Activated T-cell treated with anti-CD3 and anti-CD28 coated beads for 4 hours (primary cell): ENCODE data around the gene MTHFD1L.
"Not testable (repeated sequence)": the region's sequence is repeated elsewhere in the genome, so short reads cannot be mapped to it uniquely, and the experiment has no call there.

ENCODE experiments used
- DNase-seq: peaks from one replicate; pipeline ENCODE4 v3.0.0-alpha.2; 2020

The MTHFD1L gene

DNA sequence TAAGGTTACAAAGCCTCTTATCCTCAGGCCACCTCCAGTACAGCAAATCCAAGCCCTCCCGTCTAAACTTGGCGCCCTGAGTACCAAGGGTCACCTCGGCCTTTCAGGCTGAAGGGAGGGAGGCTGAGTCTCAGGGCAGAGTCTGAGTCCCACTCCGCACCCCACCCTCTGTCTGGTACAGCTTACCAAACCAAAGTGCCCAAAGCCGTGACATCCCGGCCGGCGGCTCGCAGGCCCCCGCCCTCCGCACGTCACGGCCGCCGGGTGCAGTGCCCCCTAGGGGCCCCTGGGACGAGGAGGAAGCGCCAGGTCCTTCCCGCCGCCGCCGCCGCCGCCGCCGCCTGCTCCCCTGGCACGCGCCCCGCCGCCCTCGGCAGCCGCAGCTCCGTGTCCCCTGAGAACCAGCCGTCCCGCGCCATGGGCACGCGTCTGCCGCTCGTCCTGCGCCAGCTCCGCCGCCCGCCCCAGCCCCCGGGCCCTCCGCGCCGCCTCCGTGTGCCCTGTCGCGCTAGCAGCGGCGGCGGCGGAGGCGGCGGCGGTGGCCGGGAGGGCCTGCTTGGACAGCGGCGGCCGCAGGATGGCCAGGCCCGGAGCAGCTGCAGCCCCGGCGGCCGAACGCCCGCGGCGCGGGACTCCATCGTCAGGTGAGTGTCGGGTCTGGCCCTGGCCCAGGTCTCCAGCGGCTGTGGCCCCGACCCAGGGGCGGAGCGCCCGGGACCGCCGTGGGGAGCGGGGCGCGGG, at the start of gene MTHFD1L:
Gene MTHFD1L (plus strand): TSS at position 297 of the 741 bp plus-strand sequence. CDS start 121 bp downstream, at position 418.
- peak; percentile 65 for DNase-seq

DNA sequence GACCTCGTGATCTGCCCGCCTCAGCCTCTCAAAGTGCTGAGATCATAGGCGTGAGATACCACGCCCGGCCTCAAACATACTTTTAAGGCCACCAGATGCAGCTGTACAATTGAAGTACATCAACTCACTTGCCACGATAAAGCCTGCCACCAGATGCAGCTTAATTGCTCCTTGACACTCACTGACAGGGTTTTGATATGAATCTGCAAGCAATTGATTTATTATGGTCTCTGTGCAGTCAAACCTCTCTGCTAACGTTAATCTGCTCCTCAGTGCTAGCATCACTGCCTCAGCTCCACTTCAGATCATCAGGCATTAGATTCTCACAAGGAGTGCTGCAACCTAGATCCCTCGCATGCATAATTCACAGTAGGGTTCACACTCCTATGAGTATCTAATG, 48.9 kb upstream of the MTHFD1L start:
- DNase-seq = not testable (repeated sequence)

DNA sequence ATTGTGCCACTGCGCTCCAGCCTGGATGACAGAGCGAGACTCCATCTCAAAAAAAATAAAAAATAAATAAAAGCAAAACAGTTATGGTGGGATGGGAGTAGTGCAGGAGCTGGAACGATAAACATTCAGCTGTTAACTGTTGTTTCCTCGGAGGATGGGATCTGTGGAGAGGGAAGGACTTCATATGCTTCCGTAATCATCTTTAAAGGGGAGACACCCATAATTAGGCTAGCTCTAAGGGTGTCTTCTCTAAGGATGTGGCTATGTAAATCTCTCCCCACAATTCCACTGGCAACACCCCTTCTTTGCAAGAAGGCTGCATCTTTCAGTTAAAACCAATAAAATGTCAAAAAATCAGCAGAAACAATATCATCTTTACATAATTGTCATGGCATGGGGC, 42.6 kb upstream of the MTHFD1L start:
- DNase-seq = no peak

DNA sequence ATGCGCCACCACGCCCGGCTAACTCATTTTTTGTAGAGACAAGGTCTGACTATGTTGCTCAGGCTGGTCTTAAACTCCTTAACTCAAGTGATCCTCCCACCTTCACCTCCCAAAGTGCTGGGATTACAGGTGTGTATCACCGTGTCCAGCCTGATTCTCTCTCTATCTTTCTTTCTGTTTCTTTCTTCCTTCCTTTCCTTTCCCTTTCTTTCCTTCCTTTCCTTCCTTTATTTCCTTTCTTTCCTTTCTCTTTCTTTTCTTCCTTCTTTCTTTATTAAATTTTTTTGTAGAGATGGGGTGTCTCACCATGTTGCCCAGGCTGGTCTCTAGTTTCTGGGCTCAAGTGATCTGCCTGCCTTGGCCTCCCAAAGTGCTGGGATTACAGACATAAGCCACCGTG, 38.7 kb upstream of the MTHFD1L start:
- no peak for DNase-seq

DNA sequence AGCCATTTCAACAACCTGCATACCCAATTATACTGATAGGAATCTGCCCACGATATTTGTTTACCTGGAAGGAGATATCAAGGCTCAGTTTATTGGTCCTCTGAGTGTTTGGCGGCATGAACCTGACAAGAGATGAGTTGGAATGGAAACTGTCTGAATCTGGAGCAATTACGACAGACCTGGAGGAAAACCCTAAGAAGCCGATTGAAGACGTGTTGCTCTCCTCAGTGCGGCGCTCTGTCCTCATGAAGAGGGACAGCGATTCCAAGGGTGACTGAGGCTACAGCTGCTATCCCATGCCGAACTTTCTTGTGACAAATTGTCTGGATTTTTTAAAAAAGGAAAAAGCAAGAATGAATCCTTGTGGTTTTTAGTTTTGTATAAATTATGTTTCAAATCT, 37.4 kb upstream of the MTHFD1L start:
- DNase-seq = not testable (repeated sequence)

DNA sequence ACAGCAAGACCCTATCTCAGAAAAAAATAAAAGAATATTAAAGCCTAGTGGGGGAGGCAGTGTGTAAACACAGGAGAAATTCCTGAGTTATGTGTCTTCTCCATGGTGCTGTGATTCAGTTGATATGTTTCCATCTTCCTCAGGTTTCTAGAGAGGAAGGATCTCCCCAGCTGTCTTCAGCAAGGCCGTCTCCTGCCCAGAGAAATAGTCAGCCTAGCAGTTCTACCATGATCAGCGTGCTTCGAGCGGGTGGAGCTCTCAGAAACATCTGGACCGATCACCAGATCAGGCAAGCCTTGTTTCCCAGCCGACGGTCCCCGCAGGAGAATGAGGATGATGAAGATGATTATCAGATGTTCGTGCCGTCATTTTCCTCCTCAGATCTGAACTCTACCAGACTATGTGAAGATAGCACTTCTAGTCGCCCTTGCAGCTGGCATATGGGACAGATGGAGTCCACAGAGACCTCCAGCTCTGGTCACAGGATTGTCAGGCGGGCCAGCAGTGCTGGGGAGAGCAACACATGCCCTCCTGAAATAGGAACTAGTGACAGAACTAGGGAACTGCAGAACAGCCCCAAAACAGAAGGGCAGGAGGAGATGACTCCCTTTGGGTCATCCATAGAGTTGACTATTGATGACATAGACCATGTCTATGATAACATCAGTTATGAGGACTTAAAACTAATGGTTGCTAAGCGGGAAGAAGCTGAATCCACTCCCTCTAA, 34.9 kb upstream of the MTHFD1L start:
- no peak for DNase-seq

DNA sequence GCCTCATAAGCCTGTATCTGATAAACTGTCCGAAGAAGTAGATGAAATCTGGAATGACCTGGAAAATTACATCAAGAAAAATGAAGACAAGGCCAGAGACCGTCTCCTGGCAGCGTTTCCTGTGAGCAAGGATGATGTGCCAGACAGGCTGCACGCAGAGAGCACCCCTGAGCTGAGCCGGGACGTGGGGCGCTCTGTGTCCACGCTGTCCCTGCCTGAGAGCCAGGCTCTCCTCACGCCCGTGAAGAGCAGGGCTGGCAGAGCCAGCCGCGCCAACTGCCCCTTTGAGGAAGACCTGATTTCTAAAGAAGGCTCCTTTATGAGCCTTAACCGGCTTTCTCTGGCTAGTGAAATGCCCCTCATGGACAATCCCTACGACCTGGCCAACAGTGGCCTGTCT, 33.9 kb upstream of the MTHFD1L start:
- no peak for DNase-seq

DNA sequence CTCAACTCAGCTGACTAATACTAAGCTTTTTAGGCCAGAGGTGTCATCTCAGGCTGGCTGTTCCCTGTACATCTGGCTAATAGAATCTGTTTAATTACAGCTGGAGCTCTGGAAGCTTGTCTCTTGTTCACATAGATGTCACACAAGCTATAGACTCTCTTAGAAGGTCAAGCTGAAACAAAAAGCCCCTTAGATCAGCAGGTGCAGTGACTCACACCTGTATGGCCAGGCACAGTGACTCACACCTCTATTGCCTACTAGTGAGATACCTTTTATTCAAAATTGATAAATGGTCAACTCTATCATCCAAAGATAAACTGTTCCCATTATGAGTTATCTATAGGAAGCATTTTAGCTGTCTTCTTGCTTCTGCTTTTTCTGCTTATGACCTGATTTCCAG, 29.9 kb upstream of the MTHFD1L start:
- DNase-seq = no peak

DNA sequence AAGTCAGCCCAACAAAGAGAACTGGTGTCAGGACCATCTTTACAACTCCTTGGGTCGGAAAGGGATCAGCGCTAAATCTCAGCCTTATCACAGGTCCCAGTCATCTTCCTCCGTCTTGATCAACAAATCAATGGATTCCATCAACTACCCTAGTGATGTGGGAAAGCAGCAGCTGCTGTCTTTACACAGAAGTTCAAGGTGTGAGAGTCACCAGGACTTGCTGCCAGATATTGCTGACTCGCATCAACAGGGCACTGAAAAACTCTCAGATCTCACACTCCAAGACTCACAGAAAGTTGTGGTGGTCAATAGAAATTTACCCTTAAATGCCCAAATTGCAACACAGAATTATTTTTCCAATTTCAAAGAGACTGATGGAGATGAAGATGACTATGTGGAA, 25.3 kb upstream of the MTHFD1L start:
- no peak for DNase-seq

DNA sequence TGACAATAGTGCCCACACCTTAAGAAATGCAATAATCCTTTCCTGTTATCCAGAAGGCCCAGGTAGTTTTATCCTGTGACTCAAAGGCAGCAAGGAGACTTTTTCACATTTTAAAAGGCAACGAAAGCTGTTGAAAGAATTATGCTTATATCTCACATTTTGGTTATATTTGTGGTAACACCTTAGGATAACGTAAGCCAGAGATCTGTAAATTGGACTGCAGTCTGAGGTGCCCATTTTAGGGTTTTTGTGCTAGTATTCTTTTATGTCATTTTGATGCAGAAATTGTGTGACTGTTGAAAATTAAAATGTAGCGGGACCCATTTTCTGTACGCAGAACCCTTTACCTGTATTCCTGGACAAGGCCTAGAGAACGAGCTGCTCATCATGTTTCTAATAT, 24.3 kb upstream of the MTHFD1L start:
- DNase-seq = no peak

DNA sequence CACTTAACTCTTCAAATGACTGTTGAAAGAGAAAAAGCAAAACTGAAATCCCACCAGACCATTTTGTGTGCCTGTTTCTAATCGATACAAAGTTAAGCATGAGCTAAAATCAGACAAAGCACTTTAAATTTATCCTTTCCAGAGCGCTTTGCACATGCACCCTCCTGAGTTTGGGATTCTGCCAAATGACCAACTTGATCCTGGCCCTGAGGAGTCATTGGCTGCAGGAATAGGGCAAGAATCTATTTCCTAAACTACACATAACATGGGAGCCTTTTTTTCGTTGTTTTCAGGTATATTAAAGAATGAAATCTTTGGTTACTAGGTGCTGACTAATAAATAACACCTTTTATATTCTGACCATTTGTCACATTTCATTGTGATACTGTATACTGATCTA, 23.8 kb upstream of the MTHFD1L start:
- no peak for DNase-seq

DNA sequence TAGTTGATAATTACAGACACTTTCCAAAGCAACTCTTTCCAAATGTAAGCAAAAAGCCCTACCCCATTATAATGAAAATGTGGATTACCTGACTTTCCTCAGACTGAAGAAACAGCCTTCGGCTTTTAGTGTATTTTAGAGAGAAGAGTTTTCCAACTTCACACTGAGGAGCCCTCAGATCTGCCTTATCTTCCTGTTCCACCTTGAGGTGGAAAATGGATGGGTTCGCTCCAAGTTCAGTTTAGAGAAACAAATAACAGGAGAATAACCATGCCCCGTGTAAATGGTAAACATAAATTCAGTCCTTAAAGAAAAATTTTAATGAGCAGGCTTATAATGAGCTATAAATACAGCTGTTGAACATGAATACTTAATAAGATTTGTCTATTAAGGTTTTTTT, 21.1 kb upstream of the MTHFD1L start:
- no peak for DNase-seq

DNA sequence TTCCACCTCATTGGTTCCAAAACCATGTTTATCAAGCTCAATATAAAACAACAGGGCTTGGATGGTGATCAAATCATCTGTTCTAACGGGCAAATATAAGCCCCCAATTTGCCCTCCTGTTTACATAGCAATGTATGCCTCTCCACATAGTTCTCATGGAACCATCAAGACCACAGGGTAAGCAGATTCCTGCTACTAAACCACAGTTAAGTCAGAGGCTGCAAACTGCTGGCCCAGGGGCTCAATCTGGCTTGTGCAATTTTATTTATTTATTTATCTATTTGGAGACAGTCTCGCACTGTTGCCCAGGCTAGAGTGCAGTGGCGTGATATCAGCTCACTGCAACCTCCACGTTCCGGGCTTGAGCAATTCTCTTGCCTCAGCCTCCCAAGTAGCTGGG, 18.9 kb upstream of the MTHFD1L start:
- DNase-seq = no peak

DNA sequence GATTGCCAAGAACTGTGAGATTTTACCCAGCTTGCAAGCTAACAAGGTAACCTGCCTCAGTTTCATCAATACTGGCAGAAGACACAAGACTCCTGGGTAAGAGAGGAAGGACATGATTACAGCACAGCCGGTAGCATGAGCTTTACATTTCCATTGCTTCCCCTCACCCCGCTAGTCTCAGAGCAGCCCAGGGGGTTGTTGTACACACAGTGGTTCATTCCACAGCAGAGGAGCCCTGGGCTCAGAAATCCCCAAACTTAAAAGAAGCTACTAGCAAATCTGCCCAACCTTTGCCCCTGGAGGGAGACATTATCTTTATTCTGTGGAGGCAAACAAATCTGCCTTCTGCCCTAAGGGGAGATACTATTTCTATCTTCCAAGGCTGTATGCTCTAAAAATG, 17.1 kb upstream of the MTHFD1L start:
- DNase-seq = no peak

DNA sequence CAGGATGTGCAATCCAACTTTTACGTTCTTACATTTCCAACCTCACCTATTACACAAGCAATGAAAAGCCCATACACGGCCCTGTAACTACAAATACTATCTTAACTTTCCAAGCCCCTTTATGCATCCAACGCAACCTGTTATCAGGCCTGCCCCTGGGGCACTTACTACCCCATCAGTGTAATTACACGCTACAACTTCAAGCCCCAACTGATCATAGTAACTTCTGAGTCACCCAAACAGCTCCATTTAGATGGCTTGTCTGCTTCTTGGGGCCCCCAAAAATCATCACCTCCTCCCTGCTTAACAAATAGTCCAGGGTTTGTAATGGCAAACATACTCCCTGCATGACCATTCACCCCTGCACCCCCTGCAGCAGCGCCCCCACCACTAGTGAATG, 11.1 kb upstream of the MTHFD1L start:
- DNase-seq = not testable (repeated sequence)

DNA sequence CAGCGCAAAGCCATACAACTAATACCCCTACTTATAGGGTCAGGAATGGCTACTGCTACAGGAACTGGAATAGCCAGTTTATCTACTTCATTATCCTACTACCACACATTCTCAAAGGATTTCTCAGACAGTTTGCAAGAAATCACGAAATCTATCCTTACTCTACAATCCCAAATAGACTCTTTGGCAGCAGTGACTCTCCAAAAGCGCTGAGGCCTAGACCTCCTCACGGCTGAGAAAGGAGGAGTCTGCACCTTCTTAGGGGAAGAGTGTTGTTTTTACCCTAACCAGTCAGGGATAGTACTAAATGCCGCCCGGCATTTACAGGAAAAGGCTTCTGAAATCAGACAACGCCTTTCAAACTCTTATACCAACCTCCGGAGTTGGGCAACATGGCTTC, 10.3 kb upstream of the MTHFD1L start:
- DNase-seq = not testable (repeated sequence)

DNA sequence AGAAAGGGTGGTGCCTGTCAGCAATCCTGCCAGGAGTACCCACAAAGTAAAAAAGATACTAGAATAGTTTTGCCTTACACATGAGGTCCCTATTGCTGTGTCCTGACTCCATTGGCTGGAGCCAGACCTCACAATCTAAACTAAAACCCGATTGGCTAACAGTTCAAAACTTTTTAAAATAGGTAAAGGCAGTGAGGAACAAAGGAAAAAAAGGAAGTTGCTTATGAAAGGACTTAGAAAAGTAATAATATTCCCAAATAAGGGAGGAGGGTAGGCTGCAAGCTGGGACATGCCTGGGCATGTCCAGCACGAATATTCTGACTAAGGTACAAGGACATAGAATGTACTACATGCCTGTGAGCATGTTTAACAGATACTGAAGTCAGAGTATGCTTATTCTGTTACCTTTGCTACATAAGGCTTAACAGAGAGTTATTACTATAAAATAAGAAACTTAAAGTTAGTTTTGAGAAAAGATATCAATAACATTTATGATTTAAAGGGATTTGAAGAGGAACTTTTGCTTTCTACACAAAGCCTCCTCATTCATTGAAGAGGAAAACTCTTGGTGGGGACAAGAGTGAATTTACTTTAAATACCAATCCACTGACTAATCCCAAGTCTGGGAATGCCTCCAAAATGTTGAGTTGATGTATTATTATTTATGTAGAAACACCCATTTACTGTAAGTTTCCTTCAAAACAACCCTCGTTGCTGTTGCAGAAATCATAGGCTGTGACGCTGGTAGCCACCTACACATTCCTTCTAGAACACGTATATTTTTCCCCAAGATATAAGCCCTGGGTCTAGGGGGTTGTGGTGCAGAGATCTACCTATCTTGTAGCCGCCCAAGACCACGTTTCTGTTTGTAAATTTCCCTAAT, 8.2 kb upstream of the MTHFD1L start:
- no peak for DNase-seq

DNA sequence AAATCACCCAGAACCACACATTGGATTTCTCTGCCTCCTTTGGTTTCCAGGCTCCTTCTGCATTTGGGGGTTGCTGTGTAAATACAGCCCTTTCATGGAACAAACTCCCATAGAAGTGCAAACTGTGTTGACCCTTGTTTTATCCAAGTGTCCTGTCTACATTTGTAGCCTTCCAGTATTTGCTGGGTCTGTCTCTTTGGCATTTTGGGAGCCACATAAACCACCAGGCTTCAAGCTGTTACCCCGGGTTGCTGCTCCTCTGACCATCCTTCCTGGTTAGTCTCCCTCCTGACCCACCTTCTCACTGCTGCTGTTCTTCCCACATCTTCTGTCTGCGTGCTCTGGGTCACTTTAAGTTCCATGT, 7.6 kb upstream of the MTHFD1L start:
- no peak for DNase-seq

DNA sequence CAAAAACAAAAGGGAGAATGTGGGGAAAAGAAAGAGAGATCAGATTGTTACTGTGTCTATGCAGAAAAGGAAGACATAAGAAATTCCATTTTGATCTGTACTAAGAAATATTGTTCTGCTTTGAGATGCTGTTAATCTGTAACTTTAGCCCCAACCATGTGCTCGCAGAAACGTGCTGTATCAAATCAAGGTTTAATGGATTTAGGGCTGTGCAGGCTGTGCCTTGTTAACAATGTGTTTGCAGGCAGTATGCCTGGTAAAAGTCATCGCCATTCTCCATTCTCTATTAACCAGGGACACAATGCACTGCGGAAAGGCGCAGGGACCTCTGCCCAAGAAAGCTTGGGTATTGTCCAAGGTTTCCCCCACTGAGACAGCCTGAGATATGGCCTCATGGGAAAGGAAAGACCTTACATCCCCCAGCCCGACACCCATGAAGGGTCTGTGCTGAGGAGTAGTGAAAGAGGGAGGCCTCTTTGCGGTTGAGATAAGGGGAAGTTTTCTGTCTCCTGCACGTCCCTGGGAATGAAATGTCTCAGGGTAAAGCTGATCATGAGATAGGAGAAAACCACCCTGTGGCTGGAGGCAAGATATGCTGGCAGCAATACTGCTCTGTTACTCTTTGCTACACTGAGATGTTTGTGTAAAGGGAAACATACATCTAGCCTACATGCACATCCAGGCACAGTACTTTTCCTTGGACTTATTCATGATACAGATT, 3.9 kb upstream of the MTHFD1L start:
- DNase-seq = not testable (repeated sequence)

DNA sequence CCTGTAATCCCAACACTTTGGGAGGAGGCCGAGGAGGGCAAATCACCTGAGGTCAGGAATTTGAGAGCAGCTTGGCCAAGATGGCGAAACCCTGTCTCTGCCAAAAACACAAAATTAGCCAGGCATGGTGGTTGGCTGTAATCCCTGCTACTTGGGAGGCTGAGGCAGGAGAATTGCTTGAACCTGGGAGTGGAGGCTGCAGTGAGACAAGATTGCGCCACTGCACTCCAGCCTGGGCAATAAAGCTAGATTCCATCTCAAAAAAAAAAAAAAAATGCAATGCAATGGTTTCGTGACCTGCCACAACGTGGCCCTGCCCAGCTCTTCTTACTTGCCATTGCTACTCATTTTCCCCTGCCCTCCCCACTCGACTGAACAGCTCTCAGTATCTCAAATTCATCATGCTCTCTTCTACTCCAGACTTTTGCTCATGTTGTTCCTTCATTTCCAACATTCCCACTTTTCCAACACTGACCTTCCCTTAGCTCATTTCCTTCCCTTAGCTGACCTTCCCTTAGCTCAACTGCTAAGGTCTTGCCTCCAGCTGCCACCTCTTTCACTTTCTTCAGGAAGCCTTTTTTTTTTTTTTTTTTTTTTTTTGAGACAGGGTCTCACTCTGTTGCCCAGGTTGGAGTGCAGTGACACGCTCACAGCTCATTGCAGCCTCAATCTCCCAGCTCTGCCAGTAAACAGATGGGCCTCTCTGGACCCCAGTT, 2.1 kb upstream of the MTHFD1L start:
- DNase-seq = no peak

DNA sequence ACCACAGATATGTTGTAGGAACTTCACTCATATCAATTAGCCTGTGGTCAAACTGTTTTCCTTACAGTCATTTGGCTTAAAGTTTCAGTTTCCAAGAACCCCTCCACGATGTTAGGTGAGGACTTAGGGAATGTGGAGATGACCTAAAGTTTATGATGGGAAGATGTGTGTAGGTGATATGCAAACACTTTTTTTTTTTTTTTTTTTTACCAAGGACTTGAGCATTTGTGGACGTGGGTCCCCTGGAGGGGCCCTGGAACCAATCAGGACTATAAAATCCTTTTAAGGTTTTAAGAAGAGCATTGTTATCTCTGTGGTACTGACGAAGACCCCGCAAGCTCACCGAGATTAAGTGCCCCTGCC, 478 bp upstream of the MTHFD1L start:
- no peak for DNase-seq
